Hippocampal formation (tissue), 2 donors: Measurements from ENCODE around the gene ARHGAP26.
A peak's percentile ranks its signal among the peaks of the same experiment; 100 is the strongest.

Experiments
- DNase-seq, 2 donors: peaks; one replicate each; lab custom pipeline; 2025; lab: John Stamatoyannopoulos, UW

ARHGAP26 gene

DNA sequence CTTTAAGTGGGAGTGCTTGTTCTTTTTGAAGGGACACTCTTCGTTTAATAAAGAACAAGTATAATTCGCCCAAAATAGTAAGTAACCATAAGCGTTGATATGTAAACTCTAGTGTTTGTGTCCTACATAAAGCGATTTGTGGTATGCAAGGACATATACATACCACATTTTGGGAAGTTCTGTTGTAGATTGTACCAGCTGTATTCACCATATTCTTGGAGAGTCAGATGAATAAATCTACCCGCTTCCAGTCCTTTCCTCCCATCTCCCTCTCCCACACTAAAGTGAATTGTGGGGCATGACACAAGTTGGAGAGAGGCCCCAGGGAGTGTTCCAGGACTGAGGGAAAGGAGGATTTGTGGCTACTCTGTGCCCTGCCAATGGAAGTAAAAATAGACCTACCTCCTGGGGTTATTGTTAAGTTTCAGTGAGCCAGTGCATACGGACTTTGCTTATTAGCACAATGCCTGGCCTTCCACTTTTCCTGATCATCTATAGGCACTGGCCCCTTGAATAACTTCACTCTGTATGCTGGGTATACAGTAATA lies 40.6 kb downstream of the ARHGAP26 start:
- peak in 1 of 2 donors; percentile 35 for DNase-seq

DNA sequence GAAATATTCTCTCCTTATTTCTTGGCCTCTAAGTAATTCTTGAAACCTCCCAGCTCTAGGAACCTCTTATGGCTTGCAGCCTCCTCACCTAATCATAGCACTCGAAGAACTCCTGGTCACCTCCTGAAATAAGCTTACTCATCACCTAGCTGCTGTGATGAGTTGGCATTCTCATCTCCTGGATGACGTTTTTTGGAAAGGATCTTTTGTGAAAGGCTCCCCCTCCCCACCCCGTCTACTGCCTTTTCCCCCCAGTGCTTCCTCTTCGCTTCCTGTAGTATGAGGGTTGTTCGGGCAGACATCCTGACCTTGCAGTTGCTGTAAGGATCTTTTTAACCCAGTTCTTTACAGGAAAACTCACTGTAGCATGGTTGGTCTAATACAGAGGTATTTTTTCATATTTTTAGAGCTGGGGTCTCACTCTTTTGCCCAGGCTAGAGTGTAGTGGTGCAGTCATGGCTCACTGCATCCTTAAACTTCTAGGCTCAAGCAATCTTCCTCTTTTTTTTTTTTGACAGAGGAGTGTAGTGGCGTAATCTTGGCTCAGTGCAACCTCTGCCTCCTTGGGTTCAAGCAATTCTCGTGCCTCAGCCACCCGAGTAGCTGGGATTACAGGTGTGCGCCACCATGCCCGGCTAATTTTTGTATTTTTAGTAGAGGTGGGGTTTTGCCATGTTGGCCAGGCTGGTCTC lies 41.8 kb downstream of the ARHGAP26 start:
- DNase-seq, result no peak

DNA sequence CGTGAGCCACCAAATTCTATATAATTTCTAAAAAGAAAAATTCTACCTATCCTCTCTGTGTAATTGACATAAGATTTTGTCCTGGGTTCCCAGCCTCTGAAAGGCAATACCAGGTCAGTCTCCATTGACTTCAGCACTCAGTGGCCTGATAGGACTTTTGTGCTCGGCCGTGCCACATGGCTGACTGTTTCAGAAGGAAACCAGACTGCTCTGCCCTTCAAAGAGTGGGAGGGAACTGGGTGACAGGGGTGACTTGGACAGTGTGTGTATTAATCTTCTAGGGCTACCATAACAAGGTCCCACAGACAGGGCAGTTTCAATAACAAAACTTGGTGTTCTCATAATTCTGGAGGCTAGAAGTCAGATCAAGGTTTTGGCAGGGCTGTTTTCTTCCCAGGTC lies 43.0 kb downstream of the ARHGAP26 start:
- no peak for DNase-seq

DNA sequence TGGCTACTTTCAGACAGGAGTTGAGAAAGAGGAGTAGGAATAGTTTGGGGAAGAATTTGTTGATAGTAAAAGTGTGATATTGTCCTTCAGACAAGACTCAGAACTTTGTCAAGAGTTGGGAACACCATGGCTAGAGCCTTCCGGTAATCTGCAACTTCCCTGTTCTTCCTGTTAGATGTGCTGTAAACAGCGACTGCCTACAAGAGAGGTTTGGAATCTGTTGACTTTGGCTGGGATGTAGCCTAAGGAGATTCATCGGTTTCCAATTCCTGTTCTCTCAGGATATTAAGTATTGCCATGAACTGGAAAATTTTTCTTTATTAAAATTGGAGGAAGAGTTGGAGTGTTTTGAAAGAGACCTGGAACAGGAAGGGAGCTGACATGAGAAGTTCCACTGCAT lies 43.9 kb downstream of the ARHGAP26 start:
- DNase-seq, result no peak

DNA sequence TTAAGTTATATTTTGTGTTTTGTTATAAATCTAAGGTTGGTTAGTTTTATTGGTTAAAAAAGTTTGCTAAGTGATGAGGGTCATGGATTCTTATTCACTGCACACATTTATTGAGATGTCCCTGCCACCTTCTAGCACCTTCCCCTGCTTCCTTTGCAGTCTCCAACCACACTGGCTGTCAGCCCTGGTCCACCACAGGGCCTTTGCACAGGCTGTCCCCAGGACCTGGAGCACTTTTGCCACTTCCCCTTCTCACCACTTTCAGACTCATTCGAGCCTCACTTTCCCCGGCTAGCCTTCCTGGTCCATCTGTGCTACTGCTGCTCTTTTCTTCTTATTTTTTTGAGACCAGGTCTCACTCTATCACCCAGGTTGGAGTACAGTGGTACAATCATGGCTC lies 45.3 kb downstream of the ARHGAP26 start:
- no peak for DNase-seq

DNA sequence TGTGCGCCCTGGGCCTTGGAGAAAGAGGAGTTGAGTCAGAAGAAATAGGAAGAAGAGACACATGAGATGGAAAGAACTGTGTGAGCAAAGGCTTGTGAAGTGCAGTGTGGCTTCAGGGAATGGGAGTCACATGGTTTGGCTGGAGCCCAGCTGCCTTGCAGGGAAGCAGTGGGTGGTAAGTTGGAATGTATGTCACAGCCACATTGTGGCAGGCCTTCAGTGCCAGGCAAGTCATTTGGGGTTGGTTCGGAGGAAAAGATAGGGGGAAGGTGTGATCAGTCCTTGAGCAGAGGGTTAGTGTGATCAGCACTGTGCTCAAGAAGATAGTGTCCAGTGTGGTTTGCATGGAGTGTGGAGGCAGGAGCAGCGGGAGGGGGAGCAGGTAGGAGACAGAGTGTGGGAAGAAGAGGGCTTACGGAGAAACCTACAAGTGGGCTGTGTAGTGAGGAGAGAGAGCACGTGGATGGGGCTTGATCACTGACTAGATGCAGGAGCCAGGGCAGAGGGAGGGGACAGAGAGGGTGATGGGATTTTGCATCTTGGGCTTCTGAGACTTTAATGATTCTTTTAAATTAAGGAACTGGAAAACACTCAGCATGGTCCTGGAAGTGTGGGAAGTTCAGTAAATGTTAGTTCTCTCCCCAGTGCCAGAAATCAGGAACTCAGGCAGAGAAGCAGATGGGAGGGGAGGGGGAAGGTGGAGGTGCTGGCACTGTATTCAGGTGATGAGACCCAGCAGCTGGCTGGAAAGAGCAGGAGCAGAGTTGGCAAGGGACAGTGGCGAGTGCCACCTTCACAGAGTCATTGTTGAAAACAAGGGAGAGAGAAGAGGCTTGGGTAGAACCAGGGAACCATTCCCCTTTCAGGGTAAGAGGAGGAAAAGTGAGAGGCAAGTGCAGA lies 46.6 kb downstream of the ARHGAP26 start:
- DNase-seq, result no peak

DNA sequence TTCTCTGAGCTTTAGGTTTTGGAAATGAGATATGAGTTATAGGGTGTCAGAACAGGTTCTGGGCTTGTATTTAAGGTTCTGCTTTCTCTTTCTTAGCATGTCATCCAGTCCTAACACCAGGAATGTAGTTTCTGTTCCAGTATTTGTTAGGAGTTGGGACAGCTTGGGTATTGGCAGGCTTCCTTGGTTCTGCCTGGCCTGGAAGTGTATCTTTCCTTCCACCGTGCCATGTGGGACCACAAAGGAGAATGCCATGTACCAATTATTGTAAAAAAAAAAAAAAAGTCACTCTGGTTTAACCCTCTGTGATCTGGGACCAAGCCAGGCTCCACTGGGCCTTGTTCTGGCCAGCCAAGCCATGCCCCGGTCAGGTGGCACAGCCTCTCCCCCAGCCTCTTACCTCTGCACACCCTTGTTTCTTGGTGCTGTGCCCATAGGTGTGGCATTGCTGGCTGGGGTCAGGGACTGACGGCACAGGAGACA lies 47.8 kb downstream of the ARHGAP26 start:
- no peak for DNase-seq

DNA sequence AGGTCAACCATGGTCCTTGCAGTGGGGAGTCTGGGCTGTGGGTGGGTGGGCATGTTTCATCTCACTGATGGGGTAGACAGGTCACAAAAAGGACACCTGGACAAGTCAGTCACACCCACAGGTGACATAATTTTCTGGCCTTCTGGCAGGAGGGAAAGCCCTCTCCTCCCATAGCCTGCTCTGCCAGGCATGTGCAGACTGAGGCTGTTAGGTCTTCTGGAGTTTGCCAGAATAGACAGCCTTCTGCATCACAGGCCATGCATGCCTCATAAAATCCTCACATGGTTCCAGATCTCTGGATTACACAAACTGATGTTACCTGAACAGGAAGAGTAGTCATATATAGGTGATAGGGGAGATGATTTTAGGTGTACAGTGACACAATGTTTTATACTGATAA lies 49.1 kb downstream of the ARHGAP26 start:
- DNase-seq, result no peak

DNA sequence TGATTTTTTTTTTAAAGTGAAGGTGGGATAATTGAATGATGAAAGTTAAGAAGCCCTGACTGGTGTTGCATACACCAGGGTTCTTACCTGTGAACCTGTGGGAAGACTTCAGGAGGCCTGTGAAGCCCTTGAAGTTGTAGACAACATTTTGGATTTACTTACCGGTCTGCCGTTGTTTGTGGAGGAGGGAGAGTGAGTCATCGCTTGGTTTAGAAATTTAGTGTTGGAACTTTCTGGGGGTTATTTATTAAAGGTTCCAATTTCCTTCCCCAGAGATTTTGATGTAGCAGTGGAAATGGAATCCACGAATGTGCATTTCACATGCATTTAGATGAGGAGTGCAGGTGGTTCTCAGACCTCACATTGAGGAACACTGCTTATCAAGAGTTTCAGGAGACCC lies 49.6 kb downstream of the ARHGAP26 start:
- no peak for DNase-seq

DNA sequence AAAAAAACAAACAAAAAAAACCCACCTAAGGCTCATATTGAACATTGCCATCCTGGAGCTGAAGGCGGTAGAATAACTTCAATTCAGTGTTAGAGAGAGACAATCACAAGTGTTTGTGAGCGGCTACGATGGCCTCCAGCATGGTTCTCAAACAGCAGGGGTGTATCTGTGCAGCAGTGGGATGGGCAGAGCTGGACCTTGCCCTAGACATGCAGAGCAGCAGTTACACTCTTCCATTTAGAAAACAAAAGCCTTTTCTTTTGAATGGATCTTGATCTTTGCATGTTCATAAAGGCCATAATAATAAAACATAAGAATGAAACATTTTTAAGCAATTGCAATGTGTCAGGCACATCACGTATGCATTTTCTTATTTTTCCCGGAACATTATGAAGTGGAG lies 50.3 kb downstream of the ARHGAP26 start:
- DNase-seq, result no peak

DNA sequence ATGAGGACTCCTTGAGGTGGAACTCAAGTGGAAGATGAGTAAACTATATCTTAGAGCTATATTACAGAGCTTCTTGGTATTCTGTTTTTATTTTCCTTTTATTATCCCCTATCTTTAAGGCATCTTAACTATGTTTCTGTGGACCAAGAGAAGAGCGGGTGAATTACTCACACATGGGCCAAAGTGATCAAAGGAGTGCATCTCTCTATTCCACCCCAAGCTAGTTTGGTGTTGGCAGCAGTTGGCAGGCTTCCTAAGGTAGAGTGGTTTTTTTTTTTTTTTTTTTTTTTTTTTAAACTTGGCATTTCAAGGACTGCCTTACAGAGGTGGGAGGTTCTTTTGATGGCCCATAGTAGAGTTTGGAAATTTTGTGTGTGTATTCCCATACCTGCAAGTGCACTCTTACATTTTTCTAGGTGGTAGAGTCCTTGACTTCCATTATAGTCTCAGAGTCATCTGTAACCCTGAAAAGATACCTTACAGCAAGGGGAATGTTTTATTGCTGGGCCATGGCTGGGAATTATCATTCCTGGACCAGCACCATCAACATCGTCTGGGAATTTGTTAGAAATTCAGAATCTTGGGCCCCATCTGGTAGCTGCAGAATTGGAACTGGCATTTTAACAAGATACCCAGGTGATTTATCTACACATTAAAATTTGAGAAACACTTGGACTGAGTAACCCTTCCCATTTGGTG lies 51.0 kb downstream of the ARHGAP26 start:
- no peak for DNase-seq

DNA sequence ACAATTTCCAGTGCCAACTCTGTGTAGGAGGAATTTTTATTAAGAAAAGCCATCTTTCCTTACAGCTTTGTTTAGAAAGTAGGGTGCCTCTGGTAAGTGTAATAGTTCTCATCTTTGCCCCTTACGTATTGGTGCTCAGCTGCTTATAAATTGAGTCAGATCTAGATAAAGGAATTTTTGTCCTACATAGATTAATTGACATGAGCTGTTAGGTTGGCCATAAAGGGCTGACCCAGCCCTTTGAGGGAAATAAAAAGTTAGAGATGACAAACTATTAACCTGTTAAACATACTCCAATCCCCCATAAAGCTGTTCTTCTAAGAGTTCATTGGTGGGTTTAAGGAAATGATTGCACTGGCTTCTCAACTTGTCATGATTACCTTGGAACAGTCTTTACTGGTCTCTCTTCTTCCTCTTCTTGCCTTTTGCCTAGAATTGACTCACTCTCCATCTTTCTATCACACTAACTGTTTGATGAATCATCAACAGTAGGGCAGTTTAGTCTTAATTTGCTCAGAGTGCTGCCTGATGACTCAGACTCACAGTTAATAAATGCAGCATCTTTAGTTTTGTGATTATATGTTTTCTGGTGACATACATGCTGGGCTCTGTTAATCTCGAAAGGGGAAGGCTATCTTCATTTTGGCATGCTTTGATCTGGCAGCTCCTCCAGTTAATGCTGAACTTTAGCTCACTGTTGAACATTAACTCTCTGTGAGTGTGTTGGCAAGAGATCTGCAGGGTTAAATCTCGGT lies 51.7 kb downstream of the ARHGAP26 start:
- no peak for DNase-seq

DNA sequence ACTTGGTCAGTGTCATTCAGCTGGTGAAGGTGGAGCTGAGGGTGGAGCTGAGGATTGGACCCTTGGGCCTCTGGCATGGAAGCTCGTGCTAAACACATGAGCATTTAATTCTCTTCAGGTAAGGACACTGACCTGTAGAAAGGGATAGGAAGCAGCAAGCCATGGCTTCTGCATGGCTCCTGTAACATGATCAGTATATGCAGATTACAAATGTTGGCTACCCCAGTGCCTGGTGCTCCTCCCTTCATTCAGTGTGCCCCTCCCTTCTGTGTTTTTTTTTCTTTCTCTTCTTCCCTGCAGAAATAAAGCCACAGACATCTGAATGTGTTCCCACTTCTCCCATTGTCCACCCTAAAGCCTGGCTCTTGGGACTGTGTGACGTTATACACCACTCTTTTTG lies 52.9 kb downstream of the ARHGAP26 start:
- DNase-seq, result no peak

DNA sequence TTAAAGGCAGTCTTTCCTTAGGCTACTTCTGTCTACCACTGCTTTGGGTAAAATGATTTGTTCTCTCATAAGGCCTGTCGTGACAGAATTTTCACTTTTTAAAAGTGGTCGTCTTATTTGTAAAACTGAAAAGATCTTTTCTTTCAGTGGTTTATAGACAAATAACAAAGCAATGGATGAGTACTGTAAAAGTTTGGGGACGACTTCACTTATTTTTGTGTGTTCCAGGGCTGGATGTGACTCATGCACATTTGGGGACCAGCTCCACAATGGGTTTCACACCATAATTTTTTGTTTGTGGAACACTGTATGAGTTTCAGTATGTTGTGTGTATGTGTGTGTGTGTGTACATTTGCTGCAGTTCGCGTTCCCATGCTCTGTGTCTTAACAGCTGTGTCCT lies 53.6 kb downstream of the ARHGAP26 start:
- DNase-seq, result no peak

DNA sequence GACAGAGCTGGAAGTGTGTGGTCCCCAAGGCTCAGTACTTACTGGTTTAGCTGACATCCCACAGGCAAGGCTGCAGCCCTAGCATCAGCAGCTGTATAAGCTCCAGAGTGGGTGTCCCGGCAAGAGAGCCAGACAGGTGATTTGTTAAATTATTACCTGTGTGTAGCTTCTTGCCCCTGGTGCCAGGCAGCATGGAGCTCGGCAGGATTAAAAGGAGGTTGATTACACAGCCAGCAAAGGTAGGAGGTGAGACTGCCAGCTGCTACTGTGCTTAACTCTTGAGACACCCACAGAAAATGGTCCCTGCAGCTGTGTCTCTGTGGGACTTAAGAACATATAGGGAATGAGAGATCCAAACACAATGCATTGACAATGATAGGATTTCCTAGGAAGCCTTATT lies 54.2 kb downstream of the ARHGAP26 start:
- DNase-seq, result no peak

DNA sequence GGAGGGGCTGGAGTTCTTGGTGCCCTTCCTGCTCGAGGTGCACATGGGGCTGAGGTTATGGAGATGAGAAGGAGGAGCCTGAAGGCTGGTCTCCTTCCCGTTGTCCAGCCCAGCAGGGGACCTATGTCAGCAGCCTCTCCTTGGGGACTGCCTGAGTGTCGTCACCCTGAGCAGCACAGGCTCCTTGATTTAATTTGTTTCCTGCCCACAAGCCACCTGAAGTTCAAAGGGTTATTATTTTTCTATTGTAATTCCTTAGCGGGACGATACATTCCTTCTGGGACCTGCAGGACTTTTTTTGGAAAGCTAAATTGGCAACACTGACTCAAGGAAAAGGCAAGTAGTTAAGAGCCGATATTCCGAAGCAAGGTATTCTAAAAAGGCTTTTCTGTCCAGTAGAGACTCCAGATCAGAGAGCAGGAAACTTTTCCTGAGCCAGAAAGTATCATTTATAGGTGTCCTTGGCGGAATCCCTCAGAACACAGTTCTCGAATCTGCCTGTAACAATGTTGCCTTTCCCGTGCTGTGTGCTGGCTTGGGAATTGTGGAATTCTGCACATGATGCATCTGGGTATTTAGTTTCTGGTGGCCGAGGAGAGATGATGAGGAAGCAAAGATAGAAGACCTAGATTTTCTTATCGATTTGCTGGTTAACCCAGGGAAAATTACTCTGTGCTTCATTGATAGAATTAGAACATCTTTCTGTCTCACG lies 55.4 kb downstream of the ARHGAP26 start:
- DNase-seq, result no peak

DNA sequence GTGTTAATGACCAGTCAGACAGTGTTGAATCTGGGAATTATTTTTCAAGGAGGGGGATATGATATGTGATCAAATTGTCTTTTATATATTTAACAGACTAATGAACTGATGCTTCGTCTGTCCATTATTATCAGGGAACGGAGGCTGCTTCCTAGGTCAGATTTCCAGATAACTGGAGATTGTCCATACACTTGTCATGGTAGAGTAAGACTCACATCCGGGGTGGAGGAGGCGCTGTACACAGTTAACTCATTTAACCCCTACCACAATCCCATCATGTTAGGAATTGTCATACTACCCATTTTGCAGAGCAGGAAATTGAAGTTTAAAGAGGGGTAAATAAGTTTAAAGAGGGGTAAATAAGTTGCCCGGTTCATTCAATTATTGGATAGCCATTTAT lies 55.9 kb downstream of the ARHGAP26 start:
- DNase-seq, result no peak

DNA sequence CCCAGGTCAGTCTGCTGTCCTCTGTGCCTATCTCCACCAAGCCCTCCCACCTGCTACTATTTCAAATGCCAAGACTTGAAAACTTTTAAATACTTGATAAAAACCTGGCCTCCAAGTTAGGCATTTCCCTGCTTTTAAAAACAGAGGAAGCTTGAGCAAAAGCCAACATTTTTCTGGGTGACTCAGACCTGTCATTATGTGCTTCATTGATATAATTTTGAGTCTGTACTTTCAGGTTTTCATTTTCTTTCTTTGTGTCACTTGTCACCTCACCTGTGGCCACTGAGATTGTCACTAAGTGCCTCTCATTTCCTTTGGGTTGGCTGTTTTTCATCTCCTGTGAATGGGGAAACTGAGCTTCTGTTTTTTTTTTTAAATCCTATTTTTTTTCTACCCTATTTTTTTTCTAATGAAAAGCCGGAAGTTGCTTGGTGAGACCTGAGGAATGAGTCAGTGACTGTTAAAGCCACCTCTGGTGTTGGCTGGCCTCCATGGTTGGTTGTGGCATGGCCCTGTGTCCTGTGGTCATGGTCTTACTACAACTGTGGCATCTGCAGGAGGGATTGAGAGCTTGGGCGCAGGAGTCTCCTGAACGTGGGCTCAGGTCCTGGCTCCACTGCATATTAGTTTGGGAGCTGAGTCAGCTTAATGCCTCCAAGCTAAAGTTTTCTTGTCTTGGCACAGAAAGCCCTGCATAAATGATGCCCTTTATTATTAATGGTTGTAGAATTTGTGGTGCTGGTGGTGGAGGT lies 56.7 kb downstream of the ARHGAP26 start:
- no peak for DNase-seq

DNA sequence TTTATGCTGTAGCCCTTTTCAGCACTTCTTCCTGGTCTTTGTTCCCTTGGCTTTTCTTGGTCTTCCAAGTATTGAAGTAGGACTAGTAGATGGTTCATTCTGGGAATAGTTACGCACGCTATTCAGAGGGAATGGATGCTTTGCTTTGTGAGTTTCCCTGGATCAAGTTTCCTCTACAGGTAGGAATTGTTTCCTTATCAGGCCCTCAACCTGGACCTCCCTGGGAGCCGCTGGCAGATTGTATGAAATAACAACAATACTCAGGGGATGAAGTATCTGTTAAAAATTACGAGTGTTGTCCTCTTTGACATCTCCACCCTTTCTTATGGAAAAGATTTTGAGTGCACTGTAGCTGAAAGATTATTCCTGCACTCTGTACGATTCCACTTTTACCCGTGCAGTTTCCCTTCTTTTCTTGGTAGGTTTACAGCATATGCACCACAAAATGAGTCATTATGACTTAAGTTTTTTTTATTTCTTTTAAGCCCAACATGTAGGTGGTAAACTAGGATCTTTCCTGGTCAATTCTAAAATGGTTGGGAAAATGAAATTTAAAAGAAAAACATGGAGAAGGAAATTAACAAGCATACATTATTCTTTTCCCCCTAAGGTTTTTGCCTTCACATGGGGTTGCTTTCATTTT lies 57.9 kb downstream of the ARHGAP26 start:
- DNase-seq, result no peak
